Stimulated activated CD4-positive, alpha-beta T cell treated with anti-CD3 and anti-CD28 coated beads, Interleukin-2, amount 100 ng/mL, for 4 hours (primary cell): ENCODE results near the gene SLC22A6.
"Not testable (repeated sequence)": the region's sequence is repeated elsewhere in the genome, so short reads cannot be mapped to it uniquely, and the experiment has no call there.

ENCODE experiments used
- DNase-seq: peaks from one replicate; pipeline ENCODE4 v3.0.0-alpha.2; 2020; ENCODE audit warnings: low read depth

The SLC22A6 gene

DNA sequence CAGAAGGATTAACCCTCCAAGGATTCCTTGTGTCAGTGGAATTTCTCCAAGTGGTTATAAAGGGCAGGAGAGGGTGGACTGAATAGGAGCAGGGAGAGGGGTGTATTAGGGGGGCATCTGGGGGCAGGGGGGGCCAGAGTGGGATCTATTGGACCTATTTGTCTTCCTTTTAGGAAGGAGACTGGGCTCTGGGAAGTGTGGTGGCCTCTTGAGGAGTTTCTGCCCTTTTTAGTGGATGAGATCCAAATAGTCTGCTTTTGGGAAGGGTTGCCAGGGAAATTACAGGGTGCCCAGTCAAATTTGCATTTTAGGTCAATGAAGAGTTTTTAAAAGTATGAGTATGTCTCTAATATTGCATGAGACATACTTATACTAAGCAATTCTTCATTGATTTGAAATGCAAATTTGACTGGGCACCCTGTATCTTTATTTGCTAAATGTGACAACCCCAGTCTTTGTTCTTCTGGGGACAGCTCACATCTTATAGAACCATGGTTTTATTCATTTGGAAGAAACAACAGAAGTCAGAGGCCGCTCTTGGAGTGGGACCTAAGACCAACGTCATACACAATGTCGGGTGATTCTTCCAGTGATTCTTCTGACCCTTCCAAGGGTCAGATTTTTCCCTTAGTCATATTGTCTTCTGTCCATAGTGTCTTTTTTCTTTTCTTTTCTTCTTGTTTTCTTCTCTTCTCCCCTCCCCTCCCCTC is 429 bp upstream of the SLC22A6 start:
- DNase-seq, result no peak

DNA sequence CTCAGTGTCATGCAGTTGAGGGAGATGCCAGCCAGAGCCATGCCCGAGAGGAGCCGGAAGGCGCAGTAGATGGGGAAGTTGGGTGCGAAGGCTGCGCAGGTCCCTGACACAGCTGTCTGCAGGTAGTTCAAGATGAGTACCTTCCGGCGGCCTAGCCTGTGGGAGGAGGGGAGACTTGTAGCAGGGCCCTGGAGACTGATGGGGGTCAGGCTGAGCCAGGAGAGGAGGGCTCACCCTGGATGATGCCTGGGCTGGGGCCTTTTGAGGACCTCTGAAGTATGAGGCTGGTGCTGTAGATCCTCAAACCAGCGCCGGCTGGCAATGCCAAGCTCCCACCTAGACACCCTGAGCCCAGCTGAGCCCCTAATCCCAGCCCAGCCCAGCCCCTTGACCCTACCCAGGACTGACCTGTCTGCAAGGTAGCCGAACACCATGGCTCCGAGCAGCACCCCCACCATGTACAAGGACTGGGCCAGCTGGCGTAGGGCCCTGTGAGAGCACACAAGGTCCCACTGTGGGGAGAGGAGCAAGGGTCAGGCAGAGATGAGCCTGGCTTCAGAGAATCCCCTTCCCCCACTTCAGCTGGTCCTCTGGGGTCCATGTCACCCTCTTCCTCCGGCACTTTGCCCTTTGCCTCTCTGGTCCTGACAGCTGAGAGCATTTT is 1.1 kb downstream of the SLC22A6 start:
- DNase-seq, result no peak

GRCh38 chr11:62981743-62982142 is 3.0 kb downstream of the SLC22A6 start:
- no peak for DNase-seq

- no peak for DNase-seq
These were observed 4.5 kb downstream of the SLC22A6 start for GRCh38 chr11:62980133-62980760.

DNA sequence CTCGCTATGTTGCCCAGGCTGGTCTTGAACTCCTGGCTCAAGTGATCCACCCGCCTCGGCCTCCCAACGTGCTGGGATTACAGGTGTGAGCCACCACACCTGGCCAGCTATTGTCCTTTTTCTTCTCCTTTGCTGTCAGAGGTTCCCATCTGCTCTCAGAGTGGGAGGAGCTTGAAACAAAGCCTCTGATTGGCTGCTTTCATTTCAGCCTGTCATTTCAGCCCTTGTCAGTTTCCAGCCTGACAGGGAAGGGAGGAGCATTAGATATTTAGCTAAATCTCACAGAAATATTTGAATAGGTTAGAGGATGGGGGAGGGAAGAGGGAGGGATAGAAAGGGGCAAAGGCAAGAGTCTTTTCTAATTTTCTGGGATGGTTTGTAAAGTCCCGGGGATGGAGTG is 8.7 kb downstream of the SLC22A6 start:
- DNase-seq, result no peak

DNA sequence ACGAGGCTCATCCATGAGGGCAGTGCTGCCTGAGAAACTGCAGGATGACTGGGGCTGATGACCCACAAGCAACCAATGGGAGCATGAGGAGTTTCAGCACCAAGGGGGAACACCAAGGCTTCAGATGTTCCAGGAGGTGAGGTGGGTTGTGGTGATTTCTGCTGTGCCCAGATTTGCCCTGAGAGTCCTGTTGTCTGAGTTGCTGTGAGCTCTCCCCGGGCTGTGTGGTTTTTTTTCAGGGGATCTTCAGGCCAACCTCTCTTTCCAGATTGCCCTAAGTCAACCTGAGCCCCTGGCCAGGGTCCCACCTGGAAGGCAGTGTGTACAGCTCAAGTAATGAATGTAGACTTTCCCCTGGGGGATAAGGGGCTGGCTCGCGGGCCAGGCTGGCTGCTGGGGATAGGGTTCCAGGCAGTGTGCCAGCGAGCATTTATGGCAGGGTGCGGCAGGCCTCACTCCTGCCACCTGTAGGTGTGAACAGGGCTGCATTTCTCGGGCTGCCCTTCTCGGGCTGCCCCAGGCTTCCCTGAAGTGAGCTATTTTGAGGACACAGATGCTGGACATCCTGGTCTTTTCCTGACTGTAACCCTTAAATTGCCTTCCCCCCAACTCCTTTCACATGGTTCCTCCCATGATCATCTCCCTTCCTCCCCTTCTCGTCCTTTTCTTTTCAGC is 9.8 kb downstream of the SLC22A6 start:
- DNase-seq, result no peak

DNA sequence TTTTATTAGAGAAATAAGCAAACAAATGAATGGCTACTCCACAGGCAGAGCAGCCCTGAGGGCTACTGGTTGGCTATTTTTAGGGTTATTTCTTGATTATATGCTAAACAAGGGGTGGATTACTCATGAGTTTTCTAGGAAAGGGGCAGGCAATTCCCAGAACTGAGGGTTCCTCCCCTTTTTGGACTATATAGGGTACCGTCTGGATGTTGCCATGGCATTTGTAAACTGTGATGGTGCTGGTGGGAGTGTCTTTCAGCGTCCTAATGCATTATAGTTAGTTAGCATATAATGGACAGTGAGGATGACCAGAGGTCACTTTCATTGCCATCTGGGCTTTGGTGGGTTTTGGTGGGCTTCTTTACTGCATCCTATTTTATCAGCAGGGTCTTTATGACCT is 19.2 kb downstream of the SLC22A6 start:
- no peak for DNase-seq

DNA sequence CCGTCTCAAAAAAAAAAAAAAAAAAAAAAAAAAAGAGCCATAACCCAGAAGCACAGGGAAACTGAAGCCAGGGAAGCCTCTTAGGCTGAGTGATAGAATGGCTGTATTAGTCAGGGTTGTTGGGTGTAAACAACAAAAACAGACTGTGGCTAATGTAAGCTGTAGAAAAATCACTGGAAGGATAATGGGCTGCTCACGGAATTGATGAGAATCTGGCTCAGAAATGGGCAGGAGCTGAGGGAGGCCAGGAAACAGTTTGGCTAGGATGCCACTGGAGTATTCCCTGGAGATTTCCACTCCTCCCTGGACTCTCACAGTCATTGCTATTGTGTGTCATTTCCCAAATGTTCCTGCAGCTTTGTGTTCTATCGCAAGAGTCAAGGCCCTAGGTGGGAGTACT is 22.4 kb downstream of the SLC22A6 start:
- DNase-seq, result no peak

DNA sequence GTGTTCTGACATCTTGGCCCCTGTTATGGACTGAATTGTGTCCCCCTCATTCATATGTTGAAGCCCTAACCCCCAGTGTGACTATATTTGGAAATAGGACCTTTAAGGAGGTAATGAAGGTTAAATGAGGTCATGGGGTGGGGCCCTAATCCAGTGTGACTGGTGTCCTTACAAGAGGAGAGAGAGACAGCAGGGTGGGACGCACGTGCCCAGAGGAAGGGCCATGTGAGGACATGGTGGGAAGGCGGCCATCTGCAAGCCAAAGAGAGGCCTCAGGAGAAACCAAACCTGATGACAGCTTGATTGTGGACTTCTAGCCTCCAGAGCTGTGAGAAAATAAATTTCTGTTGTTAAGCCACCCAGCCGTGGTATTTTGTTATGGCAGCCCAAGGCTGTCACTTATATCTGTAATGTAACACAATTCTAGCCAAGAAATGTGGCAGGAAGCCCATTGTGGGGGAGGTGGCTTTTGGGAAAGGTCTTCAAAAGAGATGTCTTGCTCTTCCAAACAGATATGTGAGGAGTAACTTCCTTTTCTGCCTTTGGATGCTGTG is 23.7 kb downstream of the SLC22A6 start:
- no peak for DNase-seq

DNA sequence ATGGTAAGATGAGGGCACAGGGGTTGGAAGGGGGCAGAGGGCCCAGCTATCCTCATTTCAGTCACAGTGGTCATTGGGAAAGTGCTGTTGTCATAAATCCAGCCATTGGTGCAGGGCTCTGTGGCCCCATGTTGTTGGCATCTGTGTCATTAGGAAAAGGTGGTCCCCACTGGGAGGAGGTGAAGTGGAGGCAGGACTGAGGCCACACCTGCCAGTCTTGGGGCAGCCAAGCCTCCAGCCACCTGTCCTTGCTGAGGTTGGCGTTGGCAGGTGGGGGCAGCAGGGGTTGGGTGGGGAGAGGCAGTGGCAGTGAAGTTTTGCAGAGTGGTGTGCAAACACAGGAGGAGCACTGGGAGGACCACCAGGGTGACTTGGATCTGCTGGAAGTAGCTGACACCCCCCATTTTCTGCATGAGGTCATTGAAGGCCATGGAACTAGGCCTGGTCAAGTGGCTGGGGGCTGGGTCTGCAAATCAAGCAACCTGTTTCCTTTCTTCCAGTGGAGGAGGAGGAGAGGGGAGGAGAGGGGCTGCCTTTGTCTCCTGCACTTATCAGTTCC is 25.3 kb downstream of the SLC22A6 start:
- no peak for DNase-seq

- no peak for DNase-seq
These were observed 26.0 kb downstream of the SLC22A6 start for GRCh38 chr11:62958547-62959421.

- DNase-seq, result no peak
These were observed 27.6 kb downstream of the SLC22A6 start for GRCh38 chr11:62957147-62957546.

- no peak for DNase-seq
These were observed 30.3 kb downstream of the SLC22A6 start for GRCh38 chr11:62954478-62954877.

DNA sequence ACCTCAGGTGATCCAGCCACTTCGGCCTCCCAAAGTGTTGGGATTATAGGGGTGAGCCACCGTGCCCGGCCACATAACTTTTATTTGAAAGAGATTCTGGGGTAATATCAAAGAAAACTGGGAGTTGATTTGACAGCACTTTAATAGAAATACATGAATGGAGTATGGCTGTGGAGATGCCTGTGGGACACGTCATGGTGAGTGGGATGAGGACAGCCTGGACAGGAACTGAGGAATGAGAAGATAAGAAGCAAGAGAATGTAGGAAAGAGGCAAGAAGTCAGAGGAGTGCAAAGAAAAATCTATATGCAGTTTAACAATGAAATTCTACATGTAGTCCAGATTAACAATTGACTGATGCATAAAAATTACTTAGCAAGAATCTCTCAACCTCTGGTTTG is 31.0 kb downstream of the SLC22A6 start:
- no peak for DNase-seq

- no peak for DNase-seq
These were observed 35.9 kb downstream of the SLC22A6 start for GRCh38 chr11:62948765-62949320.

GRCh38 chr11:62945538-62945937 is 39.2 kb downstream of the SLC22A6 start:
- DNase-seq, result not testable (repeated sequence)

DNA sequence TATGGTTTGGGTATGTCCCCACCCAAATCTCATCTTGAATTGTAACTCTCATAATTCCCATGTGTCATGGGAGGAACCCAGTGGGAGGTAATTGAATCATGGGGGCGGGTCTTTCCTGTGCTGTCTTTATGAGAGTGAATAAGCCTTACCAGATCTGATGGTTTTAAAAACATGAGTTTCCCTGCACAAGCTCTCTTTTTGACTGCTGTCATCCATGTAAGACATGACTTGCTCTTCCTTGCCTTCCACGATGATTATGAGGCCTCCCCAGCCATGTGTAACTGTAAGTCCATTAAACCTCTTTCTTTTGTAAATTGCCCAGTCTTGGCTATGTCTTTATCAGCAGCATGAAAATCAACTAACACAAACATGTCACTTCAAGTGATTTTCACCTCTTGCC is 47.2 kb downstream of the SLC22A6 start:
- DNase-seq, result not testable (repeated sequence)

- DNase-seq, result no peak
These were observed 50.3 kb downstream of the SLC22A6 start for GRCh38 chr11:62934496-62934785.

GRCh38 chr11:62933750-62934495 is 50.8 kb downstream of the SLC22A6 start:
- DNase-seq, result no peak

DNA sequence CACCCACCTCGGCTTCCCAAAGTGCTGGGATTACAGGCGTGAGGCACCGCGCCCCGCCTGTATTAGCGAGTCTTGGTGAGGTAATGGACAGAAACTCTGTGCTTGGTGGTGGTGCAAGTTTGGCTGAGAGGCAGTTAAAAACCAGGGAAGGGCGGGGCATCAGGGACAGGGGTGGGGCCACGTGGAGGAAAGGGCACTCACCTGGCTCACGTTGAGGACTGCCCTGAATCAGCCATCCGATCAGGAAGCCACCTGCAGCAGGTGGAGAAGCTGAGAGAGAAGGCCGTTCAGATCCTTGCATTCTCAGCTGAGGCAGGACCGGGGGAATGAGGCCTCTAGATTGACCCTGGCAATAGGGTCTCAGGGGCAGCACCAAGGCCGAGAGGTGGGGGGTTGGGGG is 51.5 kb downstream of the SLC22A6 start:
- DNase-seq, result no peak
